Measurements from ENCODE around the gene ACOT13. TPM values are rescaled to one million over a fixed set of nuclear protein-coding genes. Genes with fewer than 3 reads are reported as not detected.

The ACOT13 gene
- total RNA-seq, 1 donor, result 12.2 TPM

- H3K4me3 ChIP-seq (ENCODE audit: low read depth, low read length), result no peak overlapping the region
- TF ChIP-seq CTCF (IDR thresholded peaks at IDR 0.05; ENCODE audit: insufficient read depth, low read length), result no peak
- DNase-seq (ENCODE audit: low read depth), result no peak
Observed at GRCh38 chr6:24683297-24684296, 16.7 kb downstream of the ACOT13 start.

DNA sequence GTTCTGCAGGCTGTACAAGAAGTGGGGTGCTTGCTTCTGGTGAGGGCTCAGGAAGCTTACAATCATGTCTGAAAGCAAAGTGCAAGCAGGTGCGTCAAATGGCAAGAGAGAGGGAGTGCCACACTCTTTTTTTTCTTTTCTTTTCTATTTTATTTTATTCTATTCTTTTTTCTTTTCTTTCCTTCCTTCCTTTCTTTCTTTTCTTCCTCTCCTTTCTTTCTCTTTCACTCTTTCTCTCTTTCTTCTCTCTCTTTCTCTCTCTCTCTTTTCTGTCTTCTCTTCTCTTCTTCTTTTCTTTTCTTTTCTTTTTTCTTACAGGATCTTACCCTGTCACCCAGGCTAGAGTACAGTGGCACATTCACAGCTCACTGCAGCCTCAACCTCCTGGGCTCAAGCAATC is 19.5 kb downstream of the ACOT13 start:
- no peak for TF ChIP-seq CTCF (IDR thresholded peaks at IDR 0.05; ENCODE audit: insufficient read depth, low read length)
- DNase-seq (ENCODE audit: low read depth), result no peak
- no peak overlapping the region for H3K4me3 ChIP-seq (ENCODE audit: low read depth, low read length)

DNA sequence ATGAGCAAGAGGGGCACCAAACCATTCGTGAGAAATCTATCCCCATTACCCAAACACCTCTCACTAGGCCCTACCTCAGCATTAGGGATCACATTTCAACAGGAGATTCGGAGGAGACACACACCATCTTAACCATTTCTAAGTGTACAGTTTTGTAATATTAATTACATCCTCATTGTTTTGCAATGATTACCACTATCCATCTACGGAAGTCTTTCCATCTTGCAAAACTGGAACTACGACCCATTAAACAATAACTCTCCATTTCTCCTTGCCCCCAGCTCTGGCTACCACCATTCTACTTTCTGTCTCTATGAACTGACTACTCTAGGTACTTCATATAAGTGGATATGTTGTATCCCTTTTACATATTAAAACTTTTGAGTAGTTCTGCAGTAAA is 20.1 kb downstream of the ACOT13 start:
- no peak for TF ChIP-seq CTCF (IDR thresholded peaks at IDR 0.05; ENCODE audit: insufficient read depth, low read length)
- no peak for DNase-seq (ENCODE audit: low read depth)
- H3K4me3 ChIP-seq (ENCODE audit: low read depth, low read length), result no peak overlapping the region

DNA sequence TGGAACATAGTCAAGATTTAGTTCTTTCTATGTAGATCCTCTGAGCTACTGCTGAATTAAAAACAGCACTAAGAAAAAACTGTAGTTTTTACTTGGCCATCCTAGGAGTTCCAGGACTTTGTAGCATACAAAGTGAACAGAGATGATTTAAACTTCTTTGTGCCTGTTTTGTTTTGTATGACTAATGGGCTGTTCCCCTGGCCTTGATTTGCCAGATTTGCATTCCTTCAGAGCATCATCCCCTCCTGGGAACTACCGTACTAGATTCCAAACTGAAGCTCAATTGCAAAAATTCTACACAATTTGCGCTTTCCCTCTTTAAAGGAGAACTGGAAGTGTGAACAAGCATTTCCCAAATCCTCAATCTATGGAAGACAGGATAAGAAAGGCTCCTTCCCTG is 23.1 kb downstream of the ACOT13 start:
- no peak overlapping the region for H3K4me3 ChIP-seq (ENCODE audit: low read depth, low read length)
- TF ChIP-seq CTCF (IDR thresholded peaks at IDR 0.05; ENCODE audit: insufficient read depth, low read length), result no peak
- peak; percentile 62 for DNase-seq (ENCODE audit: low read depth)

DNA sequence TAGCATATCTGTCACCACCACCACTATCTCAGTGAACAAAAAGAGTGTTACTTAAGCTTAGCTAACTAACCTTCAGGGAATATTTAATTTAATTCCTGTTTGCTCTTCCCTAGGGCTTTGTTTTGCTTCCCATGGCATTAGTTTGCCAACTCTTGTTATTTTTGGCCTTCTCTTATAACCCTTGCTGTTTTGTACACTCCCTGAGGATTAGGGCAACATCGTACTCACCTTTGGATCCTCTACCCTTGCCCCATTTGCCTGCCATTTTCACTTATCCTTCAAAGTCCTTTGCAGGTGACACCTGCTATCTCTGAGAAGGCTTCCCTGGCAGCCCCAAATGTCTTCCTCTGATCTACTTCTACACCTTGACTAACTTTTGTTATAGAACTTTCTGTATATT is 23.7 kb downstream of the ACOT13 start:
- DNase-seq (ENCODE audit: low read depth), result no peak
- TF ChIP-seq CTCF (IDR thresholded peaks at IDR 0.05; ENCODE audit: insufficient read depth, low read length), result no peak
- H3K4me3 ChIP-seq (ENCODE audit: low read depth, low read length), result no peak overlapping the region

DNA sequence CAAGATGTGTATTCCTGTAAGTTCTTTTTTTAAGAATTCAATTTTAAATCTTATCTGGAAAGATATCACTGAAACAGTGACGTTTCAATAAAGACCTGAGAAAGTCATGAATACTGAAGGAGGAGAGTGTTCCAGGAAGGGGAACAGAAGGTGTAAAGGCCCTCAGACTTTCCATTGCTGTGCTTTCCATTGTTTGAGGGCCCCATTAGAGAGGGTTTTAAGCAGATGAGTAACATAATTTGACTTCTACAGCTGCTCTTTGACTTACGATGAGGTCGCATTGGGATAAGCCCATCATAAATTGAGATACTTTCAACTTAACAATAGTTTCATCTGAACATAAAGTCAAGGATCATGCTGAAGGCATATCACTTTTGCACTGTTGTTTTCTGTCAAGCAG is 24.7 kb downstream of the ACOT13 start:
- DNase-seq (ENCODE audit: low read depth), result no peak
- no peak overlapping the region for H3K4me3 ChIP-seq (ENCODE audit: low read depth, low read length)
- TF ChIP-seq CTCF (IDR thresholded peaks at IDR 0.05; ENCODE audit: insufficient read depth, low read length), result no peak

Data from fibroblast of the aortic adventitia (primary cell).